Body of pancreas (tissue), 4 donors: ENCODE measurements around the gene ABL1.

Experiments used
- CTCF ChIP-seq, 7 experiments: fragments of 450-650 bp in 4 of 7; fragments of 200-600 bp in 3 of 7; sonication (generic) in 3 of 7; IDR thresholded peaks; one replicate each; pipeline ENCODE4 v1.5.1; 2016 to 2019; ENCODE audit warnings: antibody characterized with exemption in 7 of 7
- POLR2A ChIP-seq, 3 donors: fragments of 450-650 bp; IDR thresholded peaks; one replicate each; pipeline ENCODE4 v1.6.1; 2016; ENCODE audit warnings: antibody characterized with exemption in 3 of 3, mild to moderate bottlenecking in 2 of 3

- TF ChIP-seq POLR2A (IDR thresholded peaks at IDR 0.05), result no peak
- TF ChIP-seq CTCF (IDR thresholded peaks at IDR 0.05), result no peak
These were observed 88.0 kb downstream of the ABL1 start for GRCh38 chr9:130922893-130923610.
